HPDE6-E6E7 (cell line): Measurements from ENCODE around the gene TCF7L2.

Source experiments
- DNase-seq: peaks from one replicate; pipeline ENCODE4 v3.0.0; 2011; ENCODE audit warnings: missing footprints; ENCODE audit errors: extremely low spot score

The TCF7L2 gene

DNA sequence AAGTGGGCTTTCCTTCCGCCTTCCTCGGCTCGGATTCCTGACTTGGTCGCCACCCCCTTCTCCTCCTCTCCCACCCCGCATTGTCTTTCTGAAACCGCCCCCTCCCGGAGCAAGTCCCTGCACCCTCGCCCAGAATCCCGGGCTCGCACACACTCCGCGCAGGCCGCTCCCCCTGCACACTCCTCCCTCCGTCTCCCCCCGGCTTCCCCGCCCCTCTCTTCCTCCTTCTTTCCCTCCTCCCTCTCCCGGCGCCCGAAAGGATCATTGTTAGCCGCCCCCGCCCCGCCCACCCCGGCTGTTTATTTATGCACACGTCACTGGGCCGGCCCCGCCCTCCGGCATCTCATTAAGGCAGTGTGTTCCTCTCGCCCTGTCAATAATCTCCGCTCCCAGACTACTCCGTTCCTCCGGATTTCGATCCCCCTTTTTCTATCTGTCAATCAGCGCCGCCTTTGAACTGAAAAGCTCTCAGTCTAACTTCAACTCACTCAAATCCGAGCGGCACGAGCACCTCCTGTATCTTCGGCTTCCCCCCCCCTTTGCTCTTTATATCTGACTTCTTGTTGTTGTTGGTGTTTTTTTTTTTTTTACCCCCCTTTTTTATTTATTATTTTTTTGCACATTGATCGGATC, at the start of gene TCF7L2:
Gene TCF7L2 (plus strand): TSS at position 373 of the 633 bp plus-strand sequence. CDS start 510 bp downstream, outside the sequence.
- DNase-seq: peak; percentile 81

DNA sequence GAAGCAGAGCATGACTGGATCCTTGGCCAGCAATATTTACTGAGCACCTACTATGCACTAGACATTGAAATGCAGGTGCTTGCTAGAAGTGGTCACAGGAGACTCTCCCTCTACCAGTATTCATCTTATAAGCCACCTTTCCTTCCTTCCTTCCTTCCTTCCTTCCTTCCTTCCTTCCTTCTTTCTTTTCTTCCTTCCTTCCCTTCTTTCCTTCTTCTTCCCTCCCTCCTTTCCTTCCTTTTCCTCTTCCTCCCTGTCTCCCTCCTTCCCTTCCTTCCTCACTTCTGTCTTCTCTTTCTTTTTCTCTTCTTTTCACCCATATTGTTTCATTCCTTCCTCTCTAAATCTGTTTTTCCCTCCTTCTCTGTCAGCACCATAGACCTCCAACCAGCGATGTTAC, 47.3 kb upstream of the TCF7L2 start:
- DNase-seq: no peak

DNA sequence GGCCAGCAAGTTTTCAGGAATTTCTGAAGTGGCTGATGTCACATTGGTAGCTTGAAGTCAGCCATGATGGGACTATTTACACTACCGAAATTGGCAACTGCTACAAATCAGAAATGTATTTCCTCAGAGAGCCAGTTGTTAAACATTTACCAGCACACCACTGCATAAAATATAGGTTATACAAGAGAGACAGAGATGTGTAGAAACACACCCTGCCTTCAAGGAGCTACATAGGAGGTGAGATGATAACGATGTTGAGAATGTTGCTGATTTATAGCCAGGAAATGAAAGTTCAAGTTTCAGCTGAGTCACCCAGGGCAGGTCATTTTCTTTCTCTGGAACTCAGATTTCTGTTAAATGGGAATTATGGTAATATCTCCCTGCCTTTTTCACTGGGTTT, 46.0 kb upstream of the TCF7L2 start:
- DNase-seq: no peak

DNA sequence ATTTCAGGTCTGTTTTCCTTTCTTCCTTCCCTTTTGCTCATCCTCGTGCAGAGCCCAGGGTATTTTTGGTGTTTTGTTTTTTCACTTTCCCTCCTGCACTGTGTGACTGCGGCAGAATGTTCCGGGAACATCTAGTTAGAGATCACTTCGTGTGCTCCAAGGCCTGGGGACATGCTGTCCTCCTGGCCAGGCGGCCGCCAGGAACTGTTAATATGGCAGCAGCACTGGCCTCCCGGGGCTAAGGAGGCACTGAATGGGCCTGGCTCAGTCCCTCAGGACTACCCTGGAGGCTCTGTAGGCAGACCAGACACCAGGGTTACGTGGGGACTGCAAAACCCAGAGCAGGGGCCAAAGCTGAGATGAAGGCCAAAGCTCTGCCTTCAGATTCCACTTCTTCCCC, 43.1 kb upstream of the TCF7L2 start:
- no peak for DNase-seq

DNA sequence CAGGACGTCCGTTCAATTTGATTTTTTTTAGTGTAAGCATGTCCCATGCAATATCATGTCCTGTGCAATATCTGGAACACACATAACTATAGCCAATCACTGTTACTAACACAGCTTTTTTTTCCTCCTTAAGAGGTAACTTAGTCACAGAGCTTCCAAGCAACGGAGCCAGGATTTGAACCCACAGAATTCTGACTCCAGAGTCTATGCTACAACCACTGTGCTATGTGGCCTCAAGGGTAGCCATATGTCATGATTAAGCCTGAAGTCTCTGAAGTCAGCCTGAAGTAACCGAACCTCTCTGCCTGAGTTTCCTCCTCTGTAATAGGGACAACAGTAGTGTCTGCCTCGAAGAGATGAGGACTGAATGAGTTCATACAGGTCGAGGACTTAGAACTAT, 42.2 kb upstream of the TCF7L2 start:
- DNase-seq: no peak

DNA sequence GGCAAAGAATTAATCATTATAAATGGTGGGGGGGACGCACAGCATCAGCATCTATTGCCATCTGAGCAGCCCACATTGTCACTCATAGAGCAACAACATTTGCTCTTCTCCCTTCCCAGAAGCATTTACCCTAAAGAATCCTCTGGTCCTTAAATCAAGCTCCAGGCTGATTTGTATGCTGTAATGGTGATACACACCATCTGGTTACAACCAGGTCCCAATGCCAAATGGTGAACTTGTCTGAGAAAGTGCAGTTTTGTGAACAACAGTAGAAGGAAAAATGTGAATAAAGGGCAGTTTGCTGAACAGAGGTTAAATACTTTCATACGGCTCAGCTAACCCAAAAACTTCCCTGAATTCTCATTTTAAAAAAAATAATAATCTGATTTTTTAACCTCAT, 38.8 kb upstream of the TCF7L2 start:
- DNase-seq: no peak

DNA sequence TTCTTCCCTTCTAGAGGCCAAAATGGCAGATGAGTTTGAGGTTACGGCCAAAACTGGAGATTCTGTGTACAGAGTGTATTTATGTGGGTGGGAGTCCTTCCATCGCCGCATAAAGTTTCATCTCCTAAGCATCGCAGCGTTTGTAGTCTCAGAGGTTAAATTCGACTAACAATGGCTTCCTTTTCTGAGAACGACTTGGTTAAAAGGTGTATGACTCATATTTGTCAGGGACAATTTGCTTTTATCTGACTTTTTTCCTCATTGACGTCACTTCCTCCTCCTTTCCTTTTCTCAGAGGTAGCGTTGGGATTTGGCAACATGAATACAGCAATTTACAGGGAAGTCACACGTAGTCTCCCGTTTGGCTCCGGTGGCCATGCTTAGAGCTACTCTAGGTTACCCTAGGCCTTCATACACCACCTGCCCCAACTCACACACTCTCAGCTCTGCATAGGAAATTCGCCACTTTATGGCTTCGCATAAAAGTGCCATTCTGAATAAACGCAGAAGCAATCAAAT, 37.6 kb upstream of the TCF7L2 start:
- no peak for DNase-seq

DNA sequence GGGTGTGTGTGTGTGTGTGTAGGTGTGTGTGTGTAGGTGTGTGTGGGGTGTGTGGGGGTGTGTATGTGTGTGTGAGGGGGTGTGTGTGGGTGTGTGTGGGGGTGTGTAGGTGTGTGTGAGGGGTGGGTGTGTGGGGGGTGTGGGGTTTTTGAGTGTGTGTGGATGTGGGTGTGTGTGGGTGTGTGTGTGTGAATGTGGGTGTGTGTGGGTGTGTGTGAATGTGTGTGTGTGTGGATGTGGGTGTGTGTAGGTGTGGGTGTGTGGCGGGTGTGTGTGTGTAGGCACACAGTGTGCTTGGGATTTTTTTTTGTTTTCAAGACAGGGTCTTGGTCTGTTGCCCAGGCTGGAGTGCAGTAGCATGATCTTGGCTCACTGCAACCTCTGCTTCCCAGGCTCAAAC, 36.8 kb upstream of the TCF7L2 start:
- DNase-seq: no peak

DNA sequence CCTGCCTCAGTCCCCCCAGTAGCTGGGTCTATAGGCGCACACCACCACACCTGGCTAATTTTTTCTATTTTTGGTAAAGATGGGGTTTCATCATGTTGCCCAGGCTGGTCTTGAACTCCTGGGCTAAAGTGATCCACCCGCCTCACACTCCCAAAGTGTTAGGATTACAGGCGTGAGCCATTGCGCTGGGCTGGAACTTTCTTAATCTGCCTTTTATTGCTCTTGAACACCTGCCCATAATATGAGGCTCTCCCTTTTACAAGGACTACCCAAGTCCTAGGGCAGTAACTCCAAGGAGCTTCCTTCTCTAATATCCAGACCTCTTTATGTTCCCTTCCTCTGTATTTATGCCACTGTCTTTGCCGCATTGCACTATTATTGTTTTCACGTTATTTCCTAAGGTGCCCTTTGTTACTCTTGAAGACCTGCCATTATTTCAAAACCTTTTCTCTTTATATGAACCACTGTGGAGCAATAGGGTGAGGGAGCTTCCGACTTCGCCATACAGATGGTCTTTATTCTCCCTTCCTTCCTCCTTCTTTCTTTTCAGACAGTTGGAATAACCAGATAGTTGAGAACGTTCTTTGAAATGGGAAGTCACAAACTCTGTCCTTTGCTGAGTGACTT, 36.3 kb upstream of the TCF7L2 start:
- DNase-seq: no peak

DNA sequence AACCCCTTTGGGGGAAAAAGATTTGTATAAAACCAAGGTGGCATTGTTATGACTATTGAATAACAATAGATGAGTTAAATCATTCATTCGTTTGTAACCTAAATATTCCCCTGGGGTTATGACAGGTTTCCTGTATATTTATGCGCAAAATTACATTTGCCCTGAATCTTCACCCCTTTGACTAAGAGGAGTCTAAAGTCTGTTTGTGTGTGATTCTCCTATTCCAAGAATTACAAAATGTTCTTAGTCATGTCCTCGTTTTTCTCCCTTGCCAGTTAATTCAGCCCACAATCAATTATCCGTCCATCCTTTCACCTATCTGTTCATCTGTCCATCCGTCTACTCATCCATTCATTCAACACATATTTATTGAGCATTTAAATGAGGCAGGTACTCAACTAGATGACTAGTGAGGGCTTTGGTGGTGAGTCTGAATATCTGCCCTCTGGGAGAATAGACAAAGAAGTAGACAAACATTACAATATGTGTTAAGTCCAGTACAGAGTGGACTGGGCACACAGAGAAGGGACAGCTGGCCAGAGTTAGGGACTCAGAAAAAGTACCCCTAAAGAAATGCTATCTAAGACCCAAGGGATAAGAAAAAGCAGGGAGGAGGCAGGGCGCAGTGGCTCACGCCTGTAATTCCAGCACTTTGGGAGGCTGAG, 35.6 kb upstream of the TCF7L2 start:
- DNase-seq: no peak

DNA sequence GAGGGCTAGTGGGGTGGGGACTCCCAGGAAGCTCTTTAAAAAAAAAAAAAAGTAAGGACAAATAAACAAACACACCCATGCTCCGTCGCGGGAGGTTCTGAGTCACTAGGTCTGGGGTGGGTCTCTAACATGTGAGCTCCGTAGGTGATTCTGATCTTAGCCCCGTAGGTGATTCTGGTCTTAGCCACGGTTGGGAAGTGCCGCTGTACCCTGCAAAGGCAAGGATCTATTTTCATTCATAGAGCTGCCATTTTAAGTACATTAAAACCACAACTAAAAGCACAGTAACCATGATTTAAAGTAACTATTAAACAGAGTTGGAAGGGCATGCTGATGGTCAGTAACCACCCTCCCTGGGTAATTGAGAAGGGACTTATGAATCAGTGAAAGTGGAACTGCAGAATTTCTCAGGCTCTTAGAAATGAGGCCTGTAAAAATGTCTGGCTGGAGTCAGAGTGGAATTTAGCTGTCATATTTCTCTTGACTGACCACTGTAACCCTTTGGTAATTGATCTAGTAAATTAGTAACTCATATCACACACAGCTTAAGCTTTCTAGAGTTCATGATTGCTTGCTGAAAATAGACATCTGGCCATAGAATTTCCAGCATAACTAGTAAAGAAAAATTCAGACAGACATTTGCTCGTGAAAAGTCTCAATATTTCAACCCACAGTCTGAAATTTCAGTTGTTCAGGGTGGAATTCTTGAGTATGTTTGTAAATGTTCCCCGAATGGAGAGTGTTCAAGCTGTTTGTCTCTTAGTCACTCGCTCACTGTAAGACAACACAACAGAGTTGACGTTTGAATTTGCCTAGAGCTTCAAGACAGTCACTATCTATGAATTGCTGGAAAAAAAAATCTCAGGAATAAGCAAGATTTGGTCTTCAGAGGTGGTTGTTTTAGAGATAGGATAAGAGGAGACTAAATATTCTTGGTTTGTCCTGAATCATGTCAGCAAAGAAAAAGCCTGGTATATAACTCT, 34.2 kb upstream of the TCF7L2 start:
- peak; percentile 70 for DNase-seq

DNA sequence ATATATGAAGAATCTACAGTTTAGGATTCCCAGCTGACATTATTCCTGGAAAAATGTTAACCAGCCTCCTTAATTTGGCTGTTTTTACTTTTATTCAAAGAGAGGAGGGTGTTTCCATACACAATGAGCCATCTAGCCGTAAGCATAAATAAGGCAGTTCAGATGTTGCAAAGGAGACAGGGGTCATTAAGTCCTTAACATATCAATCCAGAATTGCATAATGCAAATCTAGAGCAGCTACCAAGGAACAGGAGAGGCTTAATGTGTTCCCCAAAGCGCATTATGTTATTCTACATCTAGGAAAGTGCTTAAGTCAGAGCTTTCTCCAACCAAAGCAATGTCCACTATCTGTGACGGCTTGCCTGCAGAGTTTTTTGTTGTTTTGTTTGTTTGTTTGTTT, 32.4 kb upstream of the TCF7L2 start:
- DNase-seq: no peak

DNA sequence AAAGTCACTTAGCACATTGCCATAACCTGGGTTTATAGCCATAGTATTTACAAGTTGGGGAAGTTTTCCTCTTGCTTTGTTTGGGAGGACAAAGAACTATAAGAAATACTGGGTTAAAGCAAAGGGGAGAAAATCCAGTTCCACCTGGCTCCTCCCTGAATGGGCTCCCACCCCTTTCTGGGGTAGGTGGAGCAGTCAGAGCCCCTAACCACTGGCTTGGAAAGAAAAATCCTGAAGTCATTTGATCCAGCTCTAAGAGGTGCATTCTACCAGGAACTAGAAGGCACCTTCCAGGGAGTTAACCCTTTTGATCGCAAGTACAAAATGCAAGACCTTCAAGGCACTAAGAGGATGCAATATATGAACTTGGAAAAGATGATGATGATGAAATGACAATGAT, 31.3 kb upstream of the TCF7L2 start:
- no peak for DNase-seq

DNA sequence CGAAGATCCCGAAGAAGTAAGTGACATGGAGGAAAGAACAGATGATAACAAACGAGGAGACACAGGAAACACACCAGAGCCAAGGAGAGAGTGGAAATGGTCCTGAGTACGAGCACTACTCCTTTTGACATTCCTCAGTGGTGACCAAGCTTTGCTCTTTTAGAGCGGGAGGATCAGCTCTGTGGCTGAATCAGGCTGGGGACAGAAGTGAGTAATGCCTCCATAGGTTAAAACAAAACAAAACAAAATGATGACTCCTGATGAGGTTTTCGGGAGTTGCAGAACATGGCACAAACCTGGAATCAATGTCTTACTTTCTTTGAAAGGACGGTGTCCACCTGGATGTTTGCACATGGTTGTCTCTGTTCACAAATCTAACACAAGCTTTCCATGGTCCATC, 30.3 kb upstream of the TCF7L2 start:
- peak; percentile 39 for DNase-seq

DNA sequence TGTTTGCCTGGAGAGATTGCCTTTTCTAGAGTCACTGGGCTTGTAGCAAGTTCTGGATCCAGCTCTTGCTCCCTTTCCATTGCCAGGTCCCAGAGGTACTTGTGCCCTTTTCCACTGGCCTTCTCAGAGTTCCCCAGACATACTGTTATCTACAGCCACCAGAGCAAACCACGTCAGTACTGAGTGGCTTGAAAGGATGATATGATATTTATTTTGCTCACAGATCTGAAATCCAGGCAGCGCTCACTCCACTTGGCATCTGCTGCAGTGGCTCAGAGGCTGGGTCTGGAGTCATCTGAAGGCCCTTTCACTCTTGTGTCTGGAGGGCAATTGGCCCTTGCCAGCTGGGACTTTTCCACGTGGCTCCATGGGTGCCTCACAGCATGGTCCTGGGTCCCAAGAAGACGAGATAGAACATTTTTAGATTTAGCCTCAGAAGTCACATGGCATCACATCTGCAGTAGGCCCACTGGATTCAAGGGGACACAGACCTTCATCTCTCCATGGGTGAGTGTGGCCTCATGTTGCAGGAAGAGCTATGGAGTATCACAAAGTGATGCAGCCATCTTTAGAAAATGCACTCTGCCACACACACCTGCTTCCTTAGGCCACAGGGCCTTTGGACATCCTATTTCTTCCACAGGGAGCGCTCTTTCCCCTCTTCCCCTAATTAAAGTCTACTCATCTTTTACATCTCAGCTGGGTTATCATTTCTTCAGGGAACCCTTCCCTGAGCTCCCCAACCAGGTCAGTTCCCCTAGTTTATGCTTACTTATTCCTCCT, 22.9 kb upstream of the TCF7L2 start:
- DNase-seq: no peak

DNA sequence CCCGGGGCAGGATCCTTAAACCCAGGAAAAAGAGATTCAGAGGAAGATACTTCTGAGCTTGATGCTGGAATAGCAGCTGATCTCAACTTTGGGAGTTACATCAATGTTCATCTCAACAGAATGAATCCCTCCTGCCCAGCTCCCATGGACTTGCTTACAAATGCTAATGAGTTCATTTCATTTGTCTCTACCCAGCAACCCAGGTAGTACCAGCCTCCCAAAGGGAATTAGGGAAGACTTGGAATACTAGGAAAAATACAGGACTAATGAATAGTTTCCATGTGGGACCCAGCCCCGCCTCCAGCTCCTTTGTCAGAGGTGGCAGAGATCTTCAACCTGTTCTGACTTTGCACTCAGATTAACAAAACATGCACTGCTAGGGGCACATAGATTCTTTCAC, 22.1 kb upstream of the TCF7L2 start:
- DNase-seq: no peak

DNA sequence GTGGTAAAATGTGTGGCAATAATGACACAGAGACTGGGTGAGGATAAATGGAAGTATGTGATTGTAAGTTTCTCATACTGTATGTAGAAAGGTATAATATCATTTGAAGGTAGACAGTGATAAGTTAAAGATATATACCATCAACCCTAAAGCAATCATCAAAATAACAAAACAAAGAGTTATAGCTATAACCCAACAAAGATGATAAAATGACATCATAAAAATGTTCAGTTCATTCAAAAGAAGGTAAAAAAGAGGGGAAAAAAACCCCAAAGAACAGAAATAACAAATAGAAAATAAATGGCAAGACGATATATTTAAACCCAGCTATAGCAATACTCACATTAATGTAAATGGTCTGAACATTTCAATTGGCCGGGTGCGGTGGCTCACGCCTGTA, 17.4 kb upstream of the TCF7L2 start:
- no peak for DNase-seq

DNA sequence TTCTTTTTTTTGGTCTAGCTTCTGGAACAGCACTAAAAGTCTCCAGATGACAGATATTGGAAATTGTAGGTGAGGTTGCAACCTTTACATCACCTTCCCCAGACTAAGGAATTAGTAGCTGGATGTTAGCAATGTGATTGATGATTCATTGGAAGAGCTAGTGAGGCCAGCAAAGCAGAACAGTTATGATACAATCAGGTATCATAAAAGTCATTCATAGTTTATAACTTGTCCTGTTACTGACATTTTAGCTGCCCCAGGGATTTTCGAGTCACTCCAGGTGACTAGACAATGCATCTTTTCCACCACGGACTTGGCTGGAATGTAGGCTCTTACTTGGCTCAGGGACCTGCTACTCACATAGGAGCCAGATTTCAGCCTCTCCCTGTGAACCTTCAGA, 15.9 kb upstream of the TCF7L2 start:
- no peak for DNase-seq

DNA sequence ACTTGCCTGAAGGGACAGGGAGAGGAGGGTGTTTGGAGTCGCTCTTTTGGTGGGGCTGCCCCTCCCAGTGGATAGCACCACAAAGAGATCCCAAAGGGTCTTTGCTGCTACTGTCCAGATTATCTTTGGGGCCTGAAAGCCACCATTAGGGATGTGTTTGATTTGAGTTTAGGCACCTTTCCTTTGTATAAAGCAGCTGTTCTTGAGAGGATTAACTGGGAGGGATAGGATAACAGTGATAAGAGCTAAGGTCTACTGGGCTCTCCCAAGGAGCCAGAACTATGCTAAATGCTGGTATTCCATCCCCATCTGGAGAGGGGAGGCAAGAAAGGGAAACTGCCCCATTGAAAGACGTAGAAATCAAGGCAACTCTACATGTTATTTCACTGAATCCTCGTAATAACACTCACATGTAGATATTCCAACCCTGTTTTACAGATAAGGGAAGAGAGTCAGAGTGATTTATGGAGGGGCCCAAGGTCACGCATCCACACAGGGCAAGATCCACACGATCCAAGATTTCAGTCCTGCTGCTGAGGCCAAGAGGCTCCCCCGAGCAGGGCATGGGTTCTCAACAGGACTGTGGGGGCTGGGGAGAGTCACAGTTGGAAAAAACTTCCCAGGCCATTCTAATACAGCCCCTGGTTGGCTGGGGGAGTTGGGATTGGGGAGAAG, 11.1 kb upstream of the TCF7L2 start:
- DNase-seq: no peak

DNA sequence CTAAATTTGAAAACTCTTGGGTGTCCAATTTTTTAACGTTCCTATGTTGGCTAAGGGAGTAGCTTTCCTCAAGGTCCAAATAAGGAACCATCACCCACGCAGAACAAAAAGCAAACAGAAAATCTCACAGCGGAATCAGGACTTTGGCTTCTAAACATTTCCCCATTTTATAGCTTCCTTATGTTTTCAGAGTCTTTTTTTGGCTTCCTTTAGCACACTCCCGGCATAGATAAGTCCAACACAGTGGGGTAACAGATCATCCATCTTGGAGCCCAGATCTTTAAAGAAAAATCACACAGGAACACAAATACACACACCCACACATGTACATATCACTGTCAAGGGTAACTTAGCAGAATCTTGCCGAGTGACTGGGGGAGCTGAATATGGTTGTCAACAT, 4.2 kb upstream of the TCF7L2 start:
- no peak for DNase-seq

DNA sequence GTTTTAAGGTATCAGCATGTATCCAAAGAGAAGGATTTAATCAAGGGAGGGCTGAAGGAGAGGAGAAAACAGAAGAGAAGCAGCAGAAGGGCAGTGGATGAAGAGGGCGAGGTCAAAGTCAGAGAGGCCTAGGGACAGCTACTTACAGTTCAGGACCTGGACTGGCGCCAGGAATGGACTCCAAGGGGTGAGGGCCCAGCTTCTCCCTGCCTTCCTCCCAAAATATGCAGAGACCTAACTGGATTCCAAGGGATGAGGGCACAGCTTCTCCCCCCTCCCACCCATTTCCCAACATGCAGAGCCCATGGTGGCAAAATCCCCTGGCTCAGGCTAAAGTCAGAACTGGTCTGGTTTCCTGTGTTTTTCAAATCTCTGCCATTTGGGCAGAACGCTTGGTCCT, 3.4 kb upstream of the TCF7L2 start:
- no peak for DNase-seq
